ENCODE measurements around the gene SIL1. TPM values are rescaled to one million over a fixed set of nuclear protein-coding genes. Genes with fewer than 3 reads are reported as not detected.
"Not testable (repeated sequence)": the region's sequence is repeated elsewhere in the genome, so short reads cannot be mapped to it uniquely, and the experiment has no call there.

The SIL1 gene
- total RNA-seq, 1 donor from 2014 or later = 39.3 TPM

DNA sequence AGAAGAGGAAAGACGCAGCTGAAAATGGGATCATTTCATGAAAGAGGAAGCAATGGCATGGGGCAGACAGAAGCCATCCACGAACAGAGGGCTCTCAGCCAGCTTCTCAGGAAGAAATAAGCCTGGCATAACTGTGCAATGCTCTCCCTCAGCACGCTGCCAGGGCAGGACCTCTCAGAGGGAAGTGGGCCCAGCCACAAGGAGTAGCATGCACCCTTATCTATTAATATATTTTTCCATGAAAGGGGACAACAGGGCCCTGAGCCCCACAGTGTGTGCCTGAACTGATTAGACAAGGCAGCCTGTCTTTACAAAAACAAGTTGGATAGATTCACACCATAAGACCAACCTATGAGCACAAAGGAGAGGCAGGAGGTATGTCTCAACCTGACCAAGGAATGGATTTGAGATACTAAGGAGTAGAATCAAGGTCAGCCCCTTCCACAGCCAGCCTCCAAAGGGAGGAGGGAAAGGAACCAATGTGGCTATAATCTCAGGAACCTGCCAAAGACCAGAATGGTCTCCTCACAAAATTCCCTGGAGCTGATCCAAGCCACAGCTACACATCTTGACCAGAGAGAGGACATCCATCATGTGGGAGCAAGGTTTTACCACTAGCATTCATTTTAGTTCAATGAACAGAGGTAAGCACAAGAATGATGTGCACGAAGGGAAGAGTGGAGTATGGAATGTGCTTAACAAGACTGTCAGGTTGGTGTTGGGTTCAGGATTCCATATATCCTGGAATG lies 154.8 kb downstream of the SIL1 start:
- Histone ChIP-seq H3K9me3 (replicated peaks) (no peaks in the 10 kb centered on the region), H3K36me3 (peaks cover 3% of the 10 kb centered on the region), H3K27ac (replicated peaks) (no peak overlapping the region), H3K27me3 (ENCODE audit: low read depth) (no peaks in the 10 kb centered on the region), H3K4me3 (no peak overlapping the region), H3K4me1 (no peaks in the 10 kb centered on the region)
- TF ChIP-seq, protein P1, sequence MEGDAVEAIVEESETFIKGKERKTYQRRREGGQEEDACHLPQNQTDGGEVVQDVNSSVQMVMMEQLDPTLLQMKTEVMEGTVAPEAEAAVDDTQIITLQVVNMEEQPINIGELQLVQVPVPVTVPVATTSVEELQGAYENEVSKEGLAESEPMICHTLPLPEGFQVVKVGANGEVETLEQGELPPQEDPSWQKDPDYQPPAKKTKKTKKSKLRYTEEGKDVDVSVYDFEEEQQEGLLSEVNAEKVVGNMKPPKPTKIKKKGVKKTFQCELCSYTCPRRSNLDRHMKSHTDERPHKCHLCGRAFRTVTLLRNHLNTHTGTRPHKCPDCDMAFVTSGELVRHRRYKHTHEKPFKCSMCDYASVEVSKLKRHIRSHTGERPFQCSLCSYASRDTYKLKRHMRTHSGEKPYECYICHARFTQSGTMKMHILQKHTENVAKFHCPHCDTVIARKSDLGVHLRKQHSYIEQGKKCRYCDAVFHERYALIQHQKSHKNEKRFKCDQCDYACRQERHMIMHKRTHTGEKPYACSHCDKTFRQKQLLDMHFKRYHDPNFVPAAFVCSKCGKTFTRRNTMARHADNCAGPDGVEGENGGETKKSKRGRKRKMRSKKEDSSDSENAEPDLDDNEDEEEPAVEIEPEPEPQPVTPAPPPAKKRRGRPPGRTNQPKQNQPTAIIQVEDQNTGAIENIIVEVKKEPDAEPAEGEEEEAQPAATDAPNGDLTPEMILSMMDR (IDR thresholded peaks at IDR 0.05; ENCODE audit: borderline replicate concordance) = no peak
- DNase-seq = no peak
- intact Hi-C loops (cut with micrococcal nuclease) = no loop called here

GRCh38 chr5:139040081-139040480 lies 158.1 kb downstream of the SIL1 start:
- H3K36me3 ChIP-seq = peaks cover 3% of the 10 kb centered on the region
- DNase-seq = no peak
- H3K9me3 ChIP-seq (replicated peaks) = peaks cover 14% of the 10 kb centered on the region
- H3K27ac ChIP-seq (replicated peaks) = no peak overlapping the region
- no peaks in the 10 kb centered on the region for H3K27me3 ChIP-seq (ENCODE audit: low read depth)
- no peak overlapping the region for H3K4me3 ChIP-seq
- intact Hi-C loops (cut with micrococcal nuclease) = no loop called here
- H3K4me1 ChIP-seq = no peaks in the 10 kb centered on the region
- TF ChIP-seq, protein P1 (IDR thresholded peaks at IDR 0.05; ENCODE audit: borderline replicate concordance) = no peak

- intact Hi-C loops (cut with micrococcal nuclease) = no loop called here
- TF ChIP-seq, protein P1 (IDR thresholded peaks at IDR 0.05; ENCODE audit: borderline replicate concordance) = peak; percentile 27
- peaks cover 3% of the 10 kb centered on the region for H3K36me3 ChIP-seq
- peaks cover 14% of the 10 kb centered on the region for H3K9me3 ChIP-seq (replicated peaks)
- H3K27me3 ChIP-seq (ENCODE audit: low read depth) = no peaks in the 10 kb centered on the region
- no peaks in the 10 kb centered on the region for H3K4me1 ChIP-seq
- DNase-seq = no peak
- no peak overlapping the region for H3K4me3 ChIP-seq
- no peak overlapping the region for H3K27ac ChIP-seq (replicated peaks)
Observed at GRCh38 chr5:139038613-139039305, 159.4 kb downstream of the SIL1 start.

- DNase-seq = no peak
- Histone ChIP-seq H3K27me3 (ENCODE audit: low read depth) (no peaks in the 10 kb centered on the region), H3K9me3 (replicated peaks) (peaks cover 18% of the 10 kb centered on the region), H3K4me1 (no peaks in the 10 kb centered on the region), H3K27ac (replicated peaks) (no peak overlapping the region), H3K36me3 (peaks cover 3% of the 10 kb centered on the region), H3K4me3 (no peak overlapping the region)
- intact Hi-C loops (cut with micrococcal nuclease) = no loop called here
- TF ChIP-seq, protein P1 (IDR thresholded peaks at IDR 0.05; ENCODE audit: borderline replicate concordance) = no peak
Observed at GRCh38 chr5:139037732-139038131, 160.4 kb downstream of the SIL1 start.

GRCh38 chr5:139036332-139036731 lies 161.8 kb downstream of the SIL1 start:
- H3K27ac ChIP-seq (replicated peaks); H3K4me1 ChIP-seq; DNase-seq; intact Hi-C loops (cut with micrococcal nuclease); H3K4me3 ChIP-seq; H3K36me3 ChIP-seq; H3K27me3 ChIP-seq (ENCODE audit: low read depth): not testable (repeated sequence)
- H3K9me3 ChIP-seq (replicated peaks) = peaks cover 21% of the 10 kb centered on the region

DNA sequence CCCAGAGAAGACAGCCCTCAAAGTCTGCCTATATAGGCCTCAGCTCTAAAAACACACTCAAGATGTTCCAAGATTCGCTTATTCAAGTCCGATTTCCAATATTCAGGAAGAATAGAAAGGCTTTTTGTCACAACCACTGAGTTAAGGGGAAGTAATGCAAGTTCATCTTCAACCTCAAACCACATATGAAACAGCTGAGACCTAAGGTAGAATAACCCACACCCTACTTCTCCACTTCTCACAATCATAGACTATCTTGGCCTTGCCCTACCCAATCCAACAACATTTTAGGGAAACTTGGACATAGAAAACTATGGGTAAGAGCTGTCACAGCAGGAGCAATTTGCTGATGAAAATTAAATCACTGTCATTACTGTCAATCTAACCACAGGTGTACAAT lies 171.0 kb downstream of the SIL1 start:
- no peak overlapping the region for H3K4me3 ChIP-seq
- no peak for DNase-seq
- TF ChIP-seq, protein P1 (IDR thresholded peaks at IDR 0.05; ENCODE audit: borderline replicate concordance) = no peak
- H3K36me3 ChIP-seq = peaks cover 6% of the 10 kb centered on the region
- intact Hi-C loops (cut with micrococcal nuclease) = no loop called here
- H3K4me1 ChIP-seq = peaks cover 26% of the 10 kb centered on the region
- no peaks in the 10 kb centered on the region for H3K27me3 ChIP-seq (ENCODE audit: low read depth)
- H3K9me3 ChIP-seq (replicated peaks) = no peaks in the 10 kb centered on the region
- no peak overlapping the region for H3K27ac ChIP-seq (replicated peaks)
